H1 (cell line): Measurements from ENCODE around the gene CCNL2. TPM values are rescaled to one million over a fixed set of nuclear protein-coding genes. Genes with fewer than 3 reads are reported as not detected.

ENCODE experiments used
- CTCF ChIA-PET: fragments of 300-600 bp; sonication (Branson Sonifier 250); formaldehyde crosslinking; loops from one replicate; lab custom pipeline; 2021; ENCODE audit not compliant: partially characterized antibody; lab: Charles Lee
- POLR2A ChIA-PET: fragments of 300-600 bp; sonication (Branson Sonifier 250); formaldehyde crosslinking; loops from one replicate; lab custom pipeline; 2021; ENCODE audit warnings: inconsistent platforms; ENCODE audit not compliant: partially characterized antibody; lab: Charles Lee
- DNase-seq, 2 experiments: peaks; one replicate each; pipeline versions ENCODE4 v3.0.0 to v3.0.0-alpha.2; 2010 to 2022; ENCODE audit warnings: low spot score in 2 of 2, low read depth in 1 of 2, mixed read lengths in 1 of 2
- FAIRE-seq: peaks from 2 replicates; lab custom pipeline; 2011; peaks lifted over from hg19 to GRCh38; lab: Jason Lieb, UNC
- H2AFZ ChIP-seq: 2 replicates; pipeline ENCODE4 v1.8.1; 2012; ENCODE audit warnings: low read length, inconsistent platforms
- H2AK5ac ChIP-seq: 2 replicates; pipeline ENCODE4 v1.6.1; 2013; ENCODE audit warnings: low read depth, low read length
- H2BK120ac ChIP-seq: replicated peaks from 2 replicates; pipeline ENCODE3; 2013; ENCODE audit warnings: low read depth, low read length, inconsistent platforms
- H2BK12ac ChIP-seq: 2 replicates; pipeline ENCODE4 v1.6.1; 2013; ENCODE audit warnings: low read depth, low read length
- H2BK15ac ChIP-seq: 2 replicates; pipeline ENCODE4 v1.6.1; 2013; ENCODE audit warnings: low read length
- H2BK20ac ChIP-seq: 2 replicates; pipeline ENCODE4 v1.6.1; 2013; ENCODE audit warnings: low read length
- H2BK5ac ChIP-seq: 2 replicates; pipeline ENCODE4 v1.6.1; 2013; ENCODE audit warnings: low read depth, low read length
- H3K14ac ChIP-seq: 2 replicates; pipeline ENCODE4 v1.6.1; 2013; ENCODE audit warnings: inconsistent platforms; ENCODE audit not compliant: insufficient read length
- H3K18ac ChIP-seq: 2 replicates; pipeline ENCODE4 v1.6.1; 2013; ENCODE audit warnings: low read length; ENCODE audit errors: extremely low read depth
- H3K23ac ChIP-seq: 2 replicates; pipeline ENCODE4 v1.6.1; 2013; ENCODE audit warnings: inconsistent platforms; ENCODE audit not compliant: insufficient read length
- H3K23me2 ChIP-seq: 2 replicates; pipeline ENCODE4 v1.6.1; 2013; ENCODE audit warnings: low read depth, low read length
- H3K27ac ChIP-seq: 2 replicates; pipeline ENCODE4 v1.6.1; 2011; ENCODE audit warnings: low read depth, low read length, inconsistent platforms
- H3K27me3 ChIP-seq, 4 experiments: replicated peaks in 1 of 4; 1 replicate in 1 of 4; 2 replicates in 3 of 4; pipeline versions ENCODE4 v1.6.1 to v1.8.1; 2011 to 2013; ENCODE audit warnings: low read length in 3 of 4, mild to moderate bottlenecking in 3 of 4, inconsistent platforms in 2 of 4, mixed read lengths in 2 of 4, moderate library complexity in 1 of 4; ENCODE audit not compliant: control insufficient read depth in 3 of 4, insufficient read depth in 3 of 4; ENCODE audit errors: extremely low read depth in 1 of 4
- H3K36me3 ChIP-seq, 4 experiments: 2 replicates each; pipeline versions ENCODE4 v1.6.1 to v1.8.1; 2011 to 2013; ENCODE audit warnings: mild to moderate bottlenecking in 4 of 4, low read length in 3 of 4, moderate library complexity in 2 of 4, control low read depth in 1 of 4, inconsistent platforms in 1 of 4; ENCODE audit not compliant: insufficient read depth in 4 of 4, control insufficient read depth in 2 of 4
- H3K4ac ChIP-seq: replicated peaks from 2 replicates; pipeline ENCODE3; 2013; ENCODE audit warnings: low read length, low read depth, mixed read lengths, inconsistent platforms; ENCODE audit not compliant: insufficient read length
- H3K4me1 ChIP-seq, 4 experiments: replicated peaks in 1 of 4; 1 replicate in 1 of 4; 2 replicates in 3 of 4; pipeline versions ENCODE4 v1.6.1 to v1.8.1; 2011 to 2013; ENCODE audit warnings: low read length in 3 of 4, inconsistent platforms in 2 of 4, mixed read lengths in 1 of 4; ENCODE audit not compliant: insufficient read depth in 4 of 4, control insufficient read depth in 3 of 4
- H3K4me2 ChIP-seq, 2 experiments: 2 replicates each; pipeline versions ENCODE4 v1.6.1 to v1.8.1; 2011 to 2013; ENCODE audit warnings: low read depth in 2 of 2, low read length in 2 of 2, control low read depth in 1 of 2, inconsistent platforms in 1 of 2, mild to moderate bottlenecking in 1 of 2; ENCODE audit not compliant: insufficient read depth in 1 of 2
- H3K4me3 ChIP-seq, 4 experiments: fragments of 200-600, 300-600 bp in 1 of 4; sonication (generic), shearing (Covaris generic), sonication (Bioruptor Twin) in 1 of 4; 2 replicates each; pipeline versions ENCODE4 v1.5.1 to v1.8.1; 2011 to 2016; ENCODE audit warnings: low read length in 4 of 4, low read depth in 3 of 4, control low read depth in 2 of 4, inconsistent platforms in 2 of 4, mild to moderate bottlenecking in 2 of 4, mixed read lengths in 1 of 4, moderate library complexity in 1 of 4; ENCODE audit not compliant: insufficient read depth in 2 of 4; ENCODE audit errors: extremely low read depth in 1 of 4
- H3K56ac ChIP-seq: replicated peaks from 2 replicates; pipeline ENCODE3; 2013; ENCODE audit warnings: low read depth, mild to moderate bottlenecking, mixed read lengths, low read length, inconsistent platforms; ENCODE audit not compliant: insufficient read length
- H3K79me1 ChIP-seq: 2 replicates; pipeline ENCODE4 v1.6.1; 2013; ENCODE audit warnings: low read depth, low read length, control low read depth
- H3K79me2 ChIP-seq, 2 experiments: 2 replicates each; pipeline versions ENCODE4 v1.6.1 to v1.8.1; 2012 to 2013; ENCODE audit warnings: low read length in 2 of 2, mild to moderate bottlenecking in 2 of 2, inconsistent platforms in 1 of 2; ENCODE audit not compliant: insufficient read depth in 2 of 2, control insufficient read depth in 1 of 2
- H3K9ac ChIP-seq, 4 experiments: replicated peaks in 1 of 4; 1 replicate in 1 of 4; 2 replicates in 3 of 4; pipeline versions ENCODE4 v1.6.1 to v1.8.1; 2011 to 2013; ENCODE audit warnings: low read depth in 3 of 4, low read length in 3 of 4, control low read depth in 2 of 4, mild to moderate bottlenecking in 2 of 4, moderate library complexity in 2 of 4, inconsistent platforms in 1 of 4; ENCODE audit errors: extremely low read depth in 1 of 4
- H3K9me3 ChIP-seq, 2 experiments: 2 replicates each; pipeline versions ENCODE4 v1.6.1 to v1.8.1; 2012 to 2013; ENCODE audit warnings: mild to moderate bottlenecking in 2 of 2, moderate library complexity in 2 of 2, control low read depth in 1 of 2, inconsistent platforms in 1 of 2, low read depth in 1 of 2, low read length in 1 of 2, mixed read lengths in 1 of 2; ENCODE audit not compliant: insufficient read depth in 2 of 2
- H4K20me1 ChIP-seq, 2 experiments: replicated peaks in 1 of 2; 2 replicates each; pipeline versions ENCODE3 to v1.8.1; 2011 to 2013; ENCODE audit warnings: inconsistent platforms in 2 of 2, low read length in 2 of 2, mild to moderate bottlenecking in 1 of 2; ENCODE audit not compliant: insufficient read depth in 2 of 2, control insufficient read depth in 1 of 2
- H4K5ac ChIP-seq: 2 replicates; pipeline ENCODE4 v1.6.1; 2013; ENCODE audit warnings: low read length, low read depth, mixed read lengths, inconsistent platforms; ENCODE audit not compliant: insufficient read length
- H4K8ac ChIP-seq: 2 replicates; pipeline ENCODE4 v1.8.0; 2013; ENCODE audit warnings: mild to moderate bottlenecking, moderate library complexity, low read length, inconsistent platforms; ENCODE audit not compliant: insufficient read depth; ENCODE audit errors: extremely low read depth
- H4K91ac ChIP-seq: replicated peaks from 2 replicates; pipeline ENCODE3; 2013; ENCODE audit warnings: low read length, mixed read lengths, inconsistent platforms; ENCODE audit not compliant: insufficient read length
- CTBP2 ChIP-seq: IDR thresholded peaks from 2 replicates; pipeline ENCODE4 v1.7.0; 2011; ENCODE audit warnings: borderline replicate concordance, mild to moderate bottlenecking, moderate library complexity, mixed read lengths, low read length; ENCODE audit not compliant: insufficient read depth, insufficient read length
- E2F6 ChIP-seq: IDR thresholded peaks from 2 replicates; pipeline ENCODE4 v1.6.1; 2012; ENCODE audit warnings: inconsistent platforms
- JUN ChIP-seq: IDR thresholded peaks from 2 replicates; pipeline ENCODE4 v1.6.1; 2011; ENCODE audit warnings: low read depth, mild to moderate bottlenecking, improper control_type of control experiment, low read length
- KDM1A ChIP-seq: fragments of 200-600, 300-600 bp; sonication (generic); IDR thresholded peaks from 2 replicates; pipeline ENCODE4 v1.7.1; 2016; ENCODE audit warnings: mild to moderate bottlenecking, low read length, borderline replicate concordance
- MAFK ChIP-seq: IDR thresholded peaks from 2 replicates; pipeline ENCODE4 v1.6.1; 2012; ENCODE audit warnings: low read depth, mild to moderate bottlenecking, improper control_type of control experiment, low read length
- POLR2AphosphoS5 ChIP-seq: IDR thresholded peaks from 2 replicates; pipeline ENCODE4 v1.6.1; 2011; ENCODE audit warnings: low read depth, low read length
- RAD21 ChIP-seq, 2 experiments: IDR thresholded peaks in 1 of 2; conservative IDR thresholded peaks in 1 of 2; 2 replicates each; pipeline ENCODE4 v1.6.1; 2011; ENCODE audit warnings: low read depth in 2 of 2, low read length in 2 of 2, improper control_type of control experiment in 1 of 2, inconsistent platforms in 1 of 2, mild to moderate bottlenecking in 1 of 2, moderate library complexity in 1 of 2
- RFX5 ChIP-seq: IDR thresholded peaks from 2 replicates; pipeline ENCODE4 v1.6.1; 2011; ENCODE audit warnings: low read depth, low read length, improper control_type of control experiment, borderline replicate concordance
- SIRT6 ChIP-seq: IDR thresholded peaks from one replicate; pipeline ENCODE4 v1.7.1; 2012; ENCODE audit warnings: low read length, inconsistent platforms
- WGBS, 2 experiments: shearing (Covaris generic) in 1 of 2; methylation state at CpG; one replicate each; pipeline versions ENCODE4 v1.1.6 to v1.1.7; 2013 to 2015; ENCODE audit warnings: low lambda C conversion rate in 2 of 2, mixed read lengths in 2 of 2, inconsistent platforms in 1 of 2, low coverage in 1 of 2, missing lambda C conversion rate in 1 of 2; ENCODE audit not compliant: insufficient replicate concordance in 2 of 2, insufficient coverage in 1 of 2, insufficient read length in 1 of 2; ENCODE audit errors: extremely low coverage in 1 of 2, missing lambda C conversion rate in 1 of 2; 5-methylcytosine and 5-hydroxymethylcytosine counted together
- polyA plus RNA-seq, 7 experiments: library from polyadenylated mRNA; depleted of rRNA in 3 of 7; stranded (reverse) in 5 of 7; unstranded in 2 of 7; fragments of >200 nt in 5 of 7; fragments of 200-250 nt in 2 of 7; gene quantifications; 1 replicate in 5 of 7; 2 replicates in 1 of 7; 4 replicates in 1 of 7; pipeline versions ENCODE4 v1.2.1 to v1.2.3, GENCODE V29; 2011 to 2013; ENCODE audit warnings: missing spikeins in 2 of 7, mixed read lengths in 2 of 7
- total RNA-seq: library from RNA; stranded (reverse); fragmentation: NEBNext Ultra II Directional; extraction: Animal tissue kit (Norgen Biotek cat#: 25700); gene quantifications from 2 replicates; pipeline ENCODE4 v1.2.1, GENCODE V29; 2021
- TF ChIP-seq, protein P1 (sequence below): IDR thresholded peaks from 2 replicates; pipeline ENCODE4 v1.6.1; 2012; ENCODE audit warnings: inconsistent platforms

Gene CCNL2
- total and polyA plus RNA-seq, 2 of the 8 experiments (the other 6 are each of a cell fraction or from before 2014, with no cell fraction given) = 79.8 to 120 TPM

DNA sequence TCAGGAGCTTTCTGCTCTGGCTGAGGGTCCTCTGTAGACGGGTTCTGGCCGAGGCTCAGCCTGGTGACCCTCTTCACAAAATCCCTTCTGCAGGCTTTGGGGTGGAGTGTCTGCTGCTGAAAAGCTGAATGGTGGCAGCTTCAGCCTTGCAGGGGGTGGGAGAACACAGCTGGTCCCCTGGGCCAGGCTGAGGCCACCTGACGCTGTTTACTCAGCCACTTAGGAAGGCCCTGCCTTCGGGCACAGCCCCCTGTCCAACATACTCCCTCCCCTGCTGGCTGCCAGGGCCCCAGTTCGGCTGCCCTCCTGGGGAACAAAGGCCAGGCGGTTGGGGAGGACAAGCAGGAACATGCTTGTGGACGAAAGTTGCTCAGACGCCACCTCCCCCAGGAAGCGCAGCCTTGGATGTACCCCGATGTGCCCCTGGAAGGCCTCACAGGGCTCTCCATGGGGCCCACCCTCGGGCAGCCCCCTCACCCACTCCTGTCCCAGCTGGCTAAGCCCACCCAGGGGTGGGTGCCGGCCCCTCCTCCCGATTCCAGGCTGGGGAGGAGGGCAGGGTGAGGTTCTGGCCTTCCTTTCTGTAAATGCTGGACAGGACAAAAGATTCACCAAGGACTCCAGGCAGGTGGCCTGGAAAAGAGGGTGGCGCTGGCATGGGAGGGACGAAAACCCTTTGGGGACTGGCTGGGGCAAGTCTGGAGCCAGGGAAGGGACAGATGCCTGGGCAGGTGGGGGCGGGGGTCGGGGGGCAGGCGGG, 22.2 kb upstream of the CCNL2 start, which contains the start of gene ANKRD65:
Gene ANKRD65, minus strand, starts transcription at position 130 of the 760 bp plus-strand sequence. CDS start 271 bp downstream, outside the sequence.
- 75% methylated on average over 12 of the region's 18 CpGs; no CpG with 5 or more reads in 1 of the 2 experiments for WGBS, 2 experiments
- H2BK5ac ChIP-seq = peak within 1 kb of the TSS; percentile 77
- peak in 1 of 2 experiments; percentile 44 for DNase-seq
- peak within 1 kb of the TSS; percentile 69 for H3K4ac ChIP-seq
- no peak for FAIRE-seq
- H3K9ac ChIP-seq = peak within 1 kb of the TSS in 2 of 4 experiments; percentile 1 to 85; a peak in 1 of 7 replicates
- H3K56ac ChIP-seq = no peak within 1 kb of the TSS
- H2BK20ac ChIP-seq = peak within 1 kb of the TSS; percentile 24; the same call in 1 of the 2 replicates
- peak within 1 kb of the TSS; percentile 48 for H4K5ac ChIP-seq
- ChIA-PET CTCF (interaction anchor here (0.9 to 1.6 kb wide), 5 partner anchors 8 to 83 kb away, joined by 3 to 4 read pairs (median 3); no protein-coding TSS in a partner anchor), POLR2A (interaction anchor here (0.6 to 22.9 kb wide), 9 partner anchors 7 to 76 kb away, joined by 3 to 515 read pairs (median 7); partner anchors contain the start of genes CCNL2, MRPL20 and VWA1)
- peaks cover 9% of the 10 kb centered on the region; the same call in 1 of the 2 replicates for H3K23me2 ChIP-seq
- no peaks in the 10 kb centered on the region; a peak in 2 of 7 replicates for H3K27me3 ChIP-seq
- H2BK15ac ChIP-seq = peak within 1 kb of the TSS; percentile 81; the same call in 1 of the 2 replicates
- H3K27ac ChIP-seq = peak within 1 kb of the TSS; percentile 2; the same call in 1 of the 2 replicates
- H3K14ac ChIP-seq = no peak within 1 kb of the TSS
- H2AK5ac ChIP-seq = peak within 1 kb of the TSS; percentile 54; the same call in 1 of the 2 replicates
- peak within 1 kb of the TSS; percentile 64 for H2BK120ac ChIP-seq
- H3K79me1 ChIP-seq = no peaks in the 10 kb centered on the region
- H4K20me1 ChIP-seq = no peaks in the 10 kb centered on the region
- H3K4me2 ChIP-seq = peak within 1 kb of the TSS; percentile 44 to 58; a peak in 3 of 4 replicates
- H4K8ac ChIP-seq = peak within 1 kb of the TSS; percentile 86
- H3K4me3 ChIP-seq = peak within 1 kb of the TSS in 1 of 4 experiments; percentile 7; a peak in 1 of 8 replicates
- no peak within 1 kb of the TSS for H2AFZ ChIP-seq
- peak within 1 kb of the TSS; percentile 18 for H4K91ac ChIP-seq
- no peak within 1 kb of the TSS for H3K23ac ChIP-seq
- no peaks in the 10 kb centered on the region for H3K79me2 ChIP-seq
- peak within 1 kb of the TSS; percentile 71 for H3K18ac ChIP-seq
- H3K36me3 ChIP-seq = no peaks in the 10 kb centered on the region
- H3K9me3 ChIP-seq = no peaks in the 10 kb centered on the region
- H2BK12ac ChIP-seq = peak within 1 kb of the TSS; percentile 87; the same call in 1 of the 2 replicates
- H3K4me1 ChIP-seq = peaks cover 0 to 37% (median 31%) of the 10 kb centered on the region in 4 experiments; a peak in 6 of 7 replicates
- TF ChIP-seq CTBP2 (no peak), MAFK (no peak), KDM1A (no peak), JUN (no peak), SIRT6 (no peak), RAD21 (IDR thresholded peaks at IDR 0.05 in 1 of 2, conservative IDR thresholded peaks at IDR 0.05 in 1 of 2; ENCODE audit: low read depth in 2 of 2, low read length in 2 of 2) (no peak), E2F6 (no peak), POLR2AphosphoS5 (no peak), RFX5 (no peak)
- TF ChIP-seq, protein P1, sequence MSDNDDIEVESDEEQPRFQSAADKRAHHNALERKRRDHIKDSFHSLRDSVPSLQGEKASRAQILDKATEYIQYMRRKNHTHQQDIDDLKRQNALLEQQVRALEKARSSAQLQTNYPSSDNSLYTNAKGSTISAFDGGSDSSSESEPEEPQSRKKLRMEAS = no peak
